ENCODE results near the gene TWNK. TPM values are rescaled to one million over a fixed set of nuclear protein-coding genes. Genes with fewer than 3 reads are reported as not detected.
A peak's percentile ranks its signal among the peaks of the same experiment; 100 is the strongest.

Gene TWNK
- total and polyA plus RNA-seq, 9 of the 15 experiments (the other 6 are each of a cell fraction or from before 2014, with no cell fraction given): 11.6 to 34.7 (median 17.4) TPM

DNA sequence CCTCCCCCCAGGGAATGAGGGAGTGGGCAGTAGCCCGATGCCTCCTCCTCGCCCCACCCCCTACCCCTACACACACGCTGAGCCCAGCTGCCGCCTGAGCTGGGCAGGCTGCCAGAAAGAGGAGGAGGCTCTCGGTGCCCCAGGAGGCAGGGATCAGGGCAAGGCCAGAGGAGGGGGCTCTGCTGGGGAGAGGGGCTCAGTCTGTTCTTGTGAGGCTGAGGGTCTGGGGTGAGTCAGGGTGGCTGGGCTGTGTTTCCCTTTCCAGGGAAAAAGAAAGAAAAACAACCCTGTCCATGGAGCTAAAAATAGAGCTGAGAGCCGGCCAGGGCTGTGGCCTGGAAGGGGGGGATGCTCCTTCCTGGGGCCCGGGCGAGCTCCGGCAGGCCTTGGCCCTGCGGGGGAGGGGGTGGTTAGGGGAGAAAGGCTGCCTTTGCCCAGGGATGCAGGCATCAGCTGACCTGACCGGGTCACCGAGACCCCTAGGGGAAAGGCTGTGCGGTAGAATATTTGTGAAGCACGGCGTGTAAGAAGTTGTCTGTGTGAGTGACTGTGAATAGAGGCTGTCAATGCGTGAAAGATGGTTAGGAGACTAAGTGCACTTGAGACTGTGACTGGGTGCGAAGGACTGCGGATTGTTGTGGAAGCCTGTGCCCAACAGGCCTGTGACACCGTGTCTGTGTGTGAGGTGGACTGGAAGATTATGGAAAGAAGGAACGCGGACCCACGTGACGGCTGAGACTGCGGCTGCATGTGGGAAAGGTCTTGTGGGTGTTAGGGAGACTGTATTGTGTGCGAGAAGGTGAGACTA is 11.0 kb downstream of the TWNK start (continued):
- no peak for TF ChIP-seq BRD9 (IDR thresholded peaks at IDR 0.05; ENCODE audit: low read depth, partially characterized antibody)
- TF ChIP-seq, protein P1, sequence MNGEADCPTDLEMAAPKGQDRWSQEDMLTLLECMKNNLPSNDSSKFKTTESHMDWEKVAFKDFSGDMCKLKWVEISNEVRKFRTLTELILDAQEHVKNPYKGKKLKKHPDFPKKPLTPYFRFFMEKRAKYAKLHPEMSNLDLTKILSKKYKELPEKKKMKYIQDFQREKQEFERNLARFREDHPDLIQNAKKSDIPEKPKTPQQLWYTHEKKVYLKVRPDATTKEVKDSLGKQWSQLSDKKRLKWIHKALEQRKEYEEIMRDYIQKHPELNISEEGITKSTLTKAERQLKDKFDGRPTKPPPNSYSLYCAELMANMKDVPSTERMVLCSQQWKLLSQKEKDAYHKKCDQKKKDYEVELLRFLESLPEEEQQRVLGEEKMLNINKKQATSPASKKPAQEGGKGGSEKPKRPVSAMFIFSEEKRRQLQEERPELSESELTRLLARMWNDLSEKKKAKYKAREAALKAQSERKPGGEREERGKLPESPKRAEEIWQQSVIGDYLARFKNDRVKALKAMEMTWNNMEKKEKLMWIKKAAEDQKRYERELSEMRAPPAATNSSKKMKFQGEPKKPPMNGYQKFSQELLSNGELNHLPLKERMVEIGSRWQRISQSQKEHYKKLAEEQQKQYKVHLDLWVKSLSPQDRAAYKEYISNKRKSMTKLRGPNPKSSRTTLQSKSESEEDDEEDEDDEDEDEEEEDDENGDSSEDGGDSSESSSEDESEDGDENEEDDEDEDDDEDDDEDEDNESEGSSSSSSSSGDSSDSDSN (IDR thresholded peaks at IDR 0.05; ENCODE audit: borderline replicate concordance in 1 of 2, low read depth in 2 of 2, low read length in 2 of 2): no peak
- TF ChIP-seq CXXC5 (CRISPR knock-in tag; IDR thresholded peaks at IDR 0.05): no peak
- no peak for TF ChIP-seq BACH1 (tag; IDR thresholded peaks at IDR 0.05)
- TF ChIP-seq, protein P2, sequence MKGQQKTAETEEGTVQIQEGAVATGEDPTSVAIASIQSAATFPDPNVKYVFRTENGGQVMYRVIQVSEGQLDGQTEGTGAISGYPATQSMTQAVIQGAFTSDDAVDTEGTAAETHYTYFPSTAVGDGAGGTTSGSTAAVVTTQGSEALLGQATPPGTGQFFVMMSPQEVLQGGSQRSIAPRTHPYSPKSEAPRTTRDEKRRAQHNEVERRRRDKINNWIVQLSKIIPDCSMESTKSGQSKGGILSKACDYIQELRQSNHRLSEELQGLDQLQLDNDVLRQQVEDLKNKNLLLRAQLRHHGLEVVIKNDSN (CRISPR knock-in tag; IDR thresholded peaks at IDR 0.05): peak; percentile 81
- no peak for TF ChIP-seq TRIM24 (IDR thresholded peaks at IDR 0.05)
- no peak for TF ChIP-seq RBFOX2 (IDR thresholded peaks at IDR 0.05; ENCODE audit: low read depth, low read length)
- TF ChIP-seq, protein P3, sequence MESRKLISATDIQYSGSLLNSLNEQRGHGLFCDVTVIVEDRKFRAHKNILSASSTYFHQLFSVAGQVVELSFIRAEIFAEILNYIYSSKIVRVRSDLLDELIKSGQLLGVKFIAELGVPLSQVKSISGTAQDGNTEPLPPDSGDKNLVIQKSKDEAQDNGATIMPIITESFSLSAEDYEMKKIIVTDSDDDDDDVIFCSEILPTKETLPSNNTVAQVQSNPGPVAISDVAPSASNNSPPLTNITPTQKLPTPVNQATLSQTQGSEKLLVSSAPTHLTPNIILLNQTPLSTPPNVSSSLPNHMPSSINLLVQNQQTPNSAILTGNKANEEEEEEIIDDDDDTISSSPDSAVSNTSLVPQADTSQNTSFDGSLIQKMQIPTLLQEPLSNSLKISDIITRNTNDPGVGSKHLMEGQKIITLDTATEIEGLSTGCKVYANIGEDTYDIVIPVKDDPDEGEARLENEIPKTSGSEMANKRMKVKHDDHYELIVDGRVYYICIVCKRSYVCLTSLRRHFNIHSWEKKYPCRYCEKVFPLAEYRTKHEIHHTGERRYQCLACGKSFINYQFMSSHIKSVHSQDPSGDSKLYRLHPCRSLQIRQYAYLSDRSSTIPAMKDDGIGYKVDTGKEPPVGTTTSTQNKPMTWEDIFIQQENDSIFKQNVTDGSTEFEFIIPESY (CRISPR knock-in tag; IDR thresholded peaks at IDR 0.05): no peak
- TF ChIP-seq TAL1 (IDR thresholded peaks at IDR 0.05): no peak
- no peak for TF ChIP-seq ATF7 (IDR thresholded peaks at IDR 0.05)
- TF ChIP-seq, protein P4, sequence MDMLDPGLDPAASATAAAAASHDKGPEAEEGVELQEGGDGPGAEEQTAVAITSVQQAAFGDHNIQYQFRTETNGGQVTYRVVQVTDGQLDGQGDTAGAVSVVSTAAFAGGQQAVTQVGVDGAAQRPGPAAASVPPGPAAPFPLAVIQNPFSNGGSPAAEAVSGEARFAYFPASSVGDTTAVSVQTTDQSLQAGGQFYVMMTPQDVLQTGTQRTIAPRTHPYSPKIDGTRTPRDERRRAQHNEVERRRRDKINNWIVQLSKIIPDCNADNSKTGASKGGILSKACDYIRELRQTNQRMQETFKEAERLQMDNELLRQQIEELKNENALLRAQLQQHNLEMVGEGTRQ (CRISPR knock-in tag; IDR thresholded peaks at IDR 0.05): peak; percentile 52
- 0 out of 2 replicates have a peak, but pooled peaks have one; percentile 11 for TF ChIP-seq HDAC2 (IDR thresholded peaks at IDR 0.05)
- TF ChIP-seq SIN3B (IDR thresholded peaks at IDR 0.05; ENCODE audit: low read depth): no peak
- TF ChIP-seq, protein P5, sequence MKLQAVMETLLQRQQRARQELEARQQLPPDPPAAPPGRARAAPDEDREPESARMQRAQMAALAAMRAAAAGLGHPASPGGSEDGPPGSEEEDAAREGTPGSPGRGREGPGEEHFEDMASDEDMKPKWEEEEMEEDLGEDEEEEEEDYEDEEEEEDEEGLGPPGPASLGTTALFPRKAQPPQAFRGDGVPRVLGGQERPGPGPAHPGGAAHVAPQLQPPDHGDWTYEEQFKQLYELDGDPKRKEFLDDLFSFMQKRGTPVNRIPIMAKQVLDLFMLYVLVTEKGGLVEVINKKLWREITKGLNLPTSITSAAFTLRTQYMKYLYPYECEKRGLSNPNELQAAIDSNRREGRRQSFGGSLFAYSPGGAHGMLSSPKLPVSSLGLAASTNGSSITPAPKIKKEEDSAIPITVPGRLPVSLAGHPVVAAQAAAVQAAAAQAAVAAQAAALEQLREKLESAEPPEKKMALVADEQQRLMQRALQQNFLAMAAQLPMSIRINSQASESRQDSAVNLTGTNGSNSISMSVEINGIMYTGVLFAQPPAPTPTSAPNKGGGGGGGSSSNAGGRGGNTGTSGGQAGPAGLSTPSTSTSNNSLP (IDR thresholded peaks at IDR 0.05; ENCODE audit: borderline replicate concordance, low read depth, low read length): no peak
- TF ChIP-seq ZNF780A (CRISPR knock-in tag; IDR thresholded peaks at IDR 0.05): no peak
- TF ChIP-seq EWSR1 (IDR thresholded peaks at IDR 0.05; ENCODE audit: borderline replicate concordance, low read depth, partially characterized antibody): no peak
- no peak for TF ChIP-seq STAG1 (CRISPR knock-in tag; IDR thresholded peaks at IDR 0.05; ENCODE audit: borderline replicate concordance)
- no peak for TF ChIP-seq FOXP1 (CRISPR knock-in tag; IDR thresholded peaks at IDR 0.05)
- TF ChIP-seq BRCA1 (IDR thresholded peaks at IDR 0.05): no peak
- no peak for TF ChIP-seq BRCA1 (CRISPR knock-in tag; IDR thresholded peaks at IDR 0.05)
- TF ChIP-seq PRMT5 (CRISPR knock-in tag; IDR thresholded peaks at IDR 0.05): no peak

Data from K562 (cell line).